GM21529 (cell line): ENCODE data around the gene TBR1.

Experiments
- ATAC-seq: cut with Tn5 transposase; IDR thresholded peaks from one replicate; pipeline ENCODE4 v1.9.1; 2021; ENCODE audit not compliant: unreplicated experiment

Gene TBR1

GRCh38 chr2:161426922-161427663 lies 11.0 kb downstream of the TBR1 start:
- no peak for ATAC-seq

DNA sequence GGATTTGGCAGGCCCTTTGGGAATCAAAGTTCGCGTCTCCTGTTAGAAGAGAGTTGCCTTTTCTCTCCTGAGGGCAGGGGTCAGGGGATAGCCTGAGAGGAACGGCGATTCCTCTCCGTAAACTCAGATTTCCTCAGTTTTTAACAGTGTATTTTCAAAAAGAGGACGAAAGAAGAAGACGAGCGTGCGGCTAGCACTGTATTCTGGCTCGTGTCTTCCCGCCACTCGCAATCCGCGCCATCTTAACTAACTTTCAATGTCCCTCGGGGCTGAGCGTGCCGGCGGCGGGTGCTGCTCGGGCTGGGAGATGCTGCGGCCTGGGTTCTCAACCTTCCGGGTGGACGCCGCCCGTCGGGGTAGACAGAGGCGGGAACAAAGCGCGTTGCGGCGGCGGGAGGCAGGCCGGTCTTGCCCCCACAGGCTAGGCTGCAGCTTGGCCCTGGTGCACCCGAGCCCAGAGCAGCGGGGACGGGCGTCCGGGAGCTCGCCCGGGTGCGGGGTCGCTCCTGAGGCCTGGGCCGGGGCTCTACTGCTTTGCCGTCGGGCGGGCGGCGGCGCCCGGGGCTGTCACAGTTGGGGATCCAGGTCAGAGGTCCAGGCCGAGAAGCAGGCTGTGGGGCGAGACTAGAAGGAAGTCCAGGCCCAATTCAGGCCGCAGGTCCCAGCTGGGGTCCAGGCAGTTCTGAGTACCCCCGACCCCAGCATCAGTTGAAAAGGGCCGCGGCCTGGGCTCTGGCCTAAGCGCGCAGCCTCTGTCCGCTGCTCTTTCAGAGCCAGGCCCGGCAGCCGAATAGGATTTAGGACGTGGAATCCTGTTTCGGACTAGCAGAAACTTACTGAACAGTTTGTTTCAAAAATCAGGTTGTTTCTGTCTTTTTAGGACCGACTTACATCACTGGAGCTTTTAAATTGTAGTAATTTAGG lies 11.8 kb downstream of the TBR1 start:
- no peak for ATAC-seq

DNA sequence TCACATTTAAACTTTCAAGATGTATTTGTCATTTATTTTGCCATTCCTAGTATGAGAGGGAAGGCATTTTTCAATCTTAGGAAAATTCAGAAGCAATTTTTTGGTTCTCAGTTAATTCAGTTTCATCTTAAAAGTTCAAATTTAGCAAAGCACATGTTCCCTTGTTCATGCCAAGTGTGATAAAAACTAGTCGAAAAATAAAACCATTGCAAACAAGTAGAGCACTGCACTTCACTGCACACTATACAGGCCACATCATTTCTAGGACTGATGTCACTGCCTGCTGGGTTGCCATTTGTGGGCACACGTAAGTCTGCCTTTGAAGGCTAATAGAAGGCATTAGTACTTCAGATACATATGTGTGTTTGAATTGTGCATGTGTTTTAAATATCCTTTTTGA lies 14.3 kb downstream of the TBR1 start:
- no peak for ATAC-seq

GRCh38 chr2:161432107-161432506 lies 16.0 kb downstream of the TBR1 start:
- no peak for ATAC-seq

GRCh38 chr2:161434118-161434517 lies 18.0 kb downstream of the TBR1 start:
- ATAC-seq: no peak

DNA sequence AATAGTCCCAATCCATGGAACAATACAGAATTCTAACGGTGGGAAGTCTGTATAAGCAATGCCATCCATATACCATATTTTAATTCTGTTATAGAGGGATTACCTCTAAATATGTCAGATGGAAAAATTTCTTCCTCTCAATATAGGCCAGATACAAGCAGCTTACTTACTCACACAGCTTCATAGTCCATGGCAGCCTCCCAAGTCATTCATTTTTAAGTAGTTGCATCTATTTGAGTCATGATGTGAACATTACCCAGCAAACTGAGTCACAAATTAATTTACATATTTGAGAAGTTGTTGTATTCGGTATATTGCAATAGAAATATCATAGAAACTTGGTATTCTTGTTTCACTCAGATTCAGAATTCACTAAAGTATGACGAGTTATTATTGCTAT lies 20.3 kb downstream of the TBR1 start:
- ATAC-seq: no peak

GRCh38 chr2:161438598-161438997 lies 22.5 kb downstream of the TBR1 start:
- no peak for ATAC-seq

GRCh38 chr2:161445097-161445496 lies 29.0 kb downstream of the TBR1 start:
- no peak for ATAC-seq

- no peak for ATAC-seq
Measured at GRCh38 chr2:161448431-161448830, 32.3 kb downstream of the TBR1 start.

- ATAC-seq: no peak
Measured at GRCh38 chr2:161471631-161472030, 55.5 kb downstream of the TBR1 start.

DNA sequence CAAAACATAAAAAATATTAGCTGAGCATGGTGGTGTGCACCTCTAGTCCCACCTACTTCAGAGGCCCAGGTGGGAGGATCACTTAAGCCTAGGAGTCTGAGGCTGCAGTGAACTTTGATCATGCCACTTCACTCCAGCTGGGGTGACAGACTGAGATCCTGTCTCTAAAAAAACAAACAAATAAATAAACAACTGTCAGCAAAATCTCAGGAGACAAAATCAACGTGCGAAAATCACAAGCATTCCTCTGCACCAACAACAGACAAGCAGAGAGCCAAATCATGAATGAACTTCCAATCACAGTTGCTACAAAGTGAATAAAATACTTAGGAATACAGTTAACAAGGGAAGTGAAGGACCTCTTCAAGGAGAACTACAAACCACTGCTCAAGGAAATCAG lies 58.8 kb downstream of the TBR1 start:
- ATAC-seq: no peak
